NCI-H2081 treated with DMSO at 0.1 percent for 48 hours (cell line): ENCODE measurements around the gene THBS3.
"Not testable (repeated sequence)": the region's sequence is repeated elsewhere in the genome, so short reads cannot be mapped to it uniquely, and the experiment has no call there.

Source experiments
- DNase-seq: peaks from one replicate; lab custom pipeline; 2025; lab: John Stamatoyannopoulos, UW

Gene THBS3

DNA sequence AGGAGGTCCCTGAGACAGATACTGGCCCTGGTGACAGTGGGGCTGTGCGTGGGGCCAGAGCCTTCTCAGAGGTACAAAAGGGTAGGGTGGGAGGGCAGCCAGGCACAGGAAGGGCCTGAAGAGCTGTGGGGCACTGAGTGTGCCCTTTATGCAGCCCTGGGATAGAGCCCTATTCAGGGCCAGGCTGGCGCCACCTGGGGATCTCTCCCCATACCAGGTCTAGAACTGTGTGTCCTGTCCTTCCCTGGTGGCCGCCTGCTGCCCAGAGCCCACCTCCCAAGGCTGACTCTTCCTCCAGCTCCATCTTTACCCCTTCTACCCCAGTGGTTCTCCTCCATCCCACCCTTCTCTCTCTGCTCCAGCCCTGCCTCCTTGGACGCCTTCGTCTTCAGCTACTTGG lies 25.8 kb upstream of the THBS3 start:
- DNase-seq: not testable (repeated sequence)

DNA sequence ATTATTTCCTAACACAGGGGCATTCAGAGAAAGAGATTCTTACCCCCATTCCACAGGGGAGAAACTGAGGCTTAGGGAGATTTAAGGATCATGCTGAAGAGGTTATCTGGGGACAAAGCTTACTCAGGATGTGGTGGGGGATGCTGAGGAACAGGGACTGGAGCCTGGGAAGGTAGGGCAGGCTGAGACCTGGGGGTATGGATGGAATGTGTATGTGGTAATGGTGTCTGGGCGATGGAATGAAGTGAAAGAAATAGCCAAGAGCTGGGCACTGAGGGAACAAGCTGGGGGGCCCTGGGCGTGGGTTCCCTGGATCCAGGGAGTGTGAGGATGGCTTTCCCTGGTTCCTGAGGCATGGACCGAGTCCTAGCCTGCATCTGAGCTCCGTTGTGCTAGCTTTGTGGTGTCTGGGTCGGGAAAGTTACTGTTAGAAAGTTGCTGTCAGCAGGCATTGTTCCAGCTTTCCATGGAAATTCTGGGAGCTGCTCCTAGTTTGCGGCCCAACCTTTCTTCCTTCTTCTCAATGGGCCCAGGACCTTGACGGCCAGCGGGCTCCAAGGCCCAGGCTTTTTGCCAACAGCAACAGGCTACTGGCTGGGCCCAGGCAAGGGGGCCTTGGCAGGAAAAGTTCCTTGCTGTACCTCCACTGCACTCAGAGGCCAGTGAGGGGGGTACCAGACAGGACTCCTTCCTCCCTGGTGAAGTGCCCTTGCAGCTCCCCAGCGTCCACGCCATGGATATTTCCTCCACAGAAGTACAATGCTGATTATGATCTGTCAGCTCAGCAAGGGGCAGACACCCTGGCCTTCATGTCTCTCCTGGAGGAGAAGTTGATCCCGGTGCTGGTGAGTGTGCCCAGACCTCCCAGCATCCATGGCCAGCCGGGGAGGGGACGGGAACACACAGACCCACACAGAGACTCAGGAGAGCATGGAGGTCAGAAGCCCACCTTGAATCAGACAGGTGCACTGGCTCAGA lies 24.6 kb upstream of the THBS3 start:
- not testable (repeated sequence) for DNase-seq

DNA sequence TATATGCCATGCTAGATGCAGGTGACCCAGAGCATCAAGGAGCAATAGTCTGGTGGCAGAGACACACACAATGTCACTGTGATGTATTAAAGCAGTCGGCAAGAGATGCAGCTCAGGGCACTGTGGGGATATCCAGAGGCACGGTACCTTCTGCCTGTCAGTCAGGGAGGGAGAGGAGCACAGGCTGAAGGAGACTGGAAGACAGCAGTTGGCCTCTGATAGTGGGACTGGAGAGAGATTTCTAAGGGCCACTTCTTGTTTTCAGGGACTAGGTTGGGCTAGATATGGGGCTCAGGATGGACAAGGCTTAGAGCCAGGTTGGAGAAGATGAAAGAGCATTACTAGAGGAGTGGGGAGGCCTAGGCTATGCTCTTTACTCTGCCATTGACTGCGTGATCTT lies 23.6 kb upstream of the THBS3 start:
- DNase-seq: not testable (repeated sequence)

DNA sequence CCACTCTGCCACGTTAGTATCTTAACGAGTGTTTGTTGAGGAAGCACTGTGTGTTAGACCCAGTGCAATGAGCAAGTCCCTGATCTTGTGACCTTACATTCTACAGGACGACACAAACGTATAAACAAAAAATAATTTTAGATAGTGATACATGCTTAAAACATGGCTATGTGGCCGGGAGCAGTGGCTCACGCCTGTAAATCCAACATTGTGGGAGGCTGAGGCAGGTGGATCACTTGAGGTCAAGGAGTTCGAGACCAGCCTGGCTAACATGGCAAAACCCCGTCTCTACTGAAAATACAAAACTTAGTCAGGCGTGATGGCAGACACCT lies 20.4 kb upstream of the THBS3 start:
- DNase-seq: no peak

DNA sequence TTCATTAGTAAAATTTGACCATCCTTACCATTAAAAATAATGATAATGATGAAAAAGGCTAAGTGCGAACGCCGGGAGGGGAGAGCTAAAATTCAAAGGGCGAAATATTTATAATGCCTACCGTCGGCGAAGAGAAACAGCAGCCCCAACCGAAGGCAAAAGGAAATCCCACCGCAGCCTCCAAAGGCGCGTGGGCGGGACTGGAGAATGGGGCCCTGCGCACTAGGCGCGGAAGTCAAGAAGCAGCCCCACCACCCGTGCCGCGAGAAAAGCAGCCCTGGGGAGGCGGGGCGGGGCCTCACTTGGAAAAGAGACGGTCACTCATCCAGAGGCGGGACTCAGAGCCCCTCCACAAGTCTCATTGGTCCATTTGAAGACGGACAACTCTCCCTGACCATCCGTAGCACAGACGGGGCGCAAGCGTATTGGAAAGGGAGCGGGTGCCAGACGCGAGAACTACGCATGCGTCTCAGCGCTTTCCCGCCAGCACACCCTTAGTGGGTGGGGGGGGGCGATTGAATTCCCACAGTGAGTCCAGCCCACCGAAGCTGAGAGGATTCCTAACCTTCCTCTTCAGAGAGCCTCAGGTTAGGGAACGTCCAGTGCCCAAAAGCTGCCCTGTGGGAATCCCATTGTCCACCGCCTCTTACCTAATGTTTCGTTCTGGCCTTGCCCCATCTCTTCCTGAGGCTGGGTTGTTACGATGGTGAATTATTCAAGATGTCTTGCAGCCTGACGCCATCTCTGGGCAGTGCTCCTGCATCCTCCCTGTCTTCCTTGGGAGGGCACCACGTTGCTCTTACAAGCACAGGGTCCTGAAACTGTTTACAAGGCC lies 19.8 kb upstream of the THBS3 start:
- peak; percentile 100 for DNase-seq

DNA sequence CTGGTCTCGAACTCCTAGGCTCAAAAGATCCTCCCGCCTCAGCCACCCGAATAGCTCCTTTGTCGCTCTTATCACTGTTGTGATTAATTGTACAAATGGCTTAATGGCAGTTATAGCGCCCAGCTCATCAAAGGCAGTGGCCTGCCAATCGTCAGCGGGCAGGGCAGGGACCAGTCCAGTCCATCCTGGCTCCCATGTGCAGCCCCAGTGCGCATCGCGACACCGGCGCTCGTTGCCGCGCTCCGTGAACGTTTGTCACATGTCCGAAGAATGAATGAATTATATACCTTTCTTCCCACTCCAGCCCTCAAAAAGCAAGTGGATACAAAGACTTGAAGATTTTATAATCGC lies 19.2 kb upstream of the THBS3 start:
- DNase-seq: no peak

DNA sequence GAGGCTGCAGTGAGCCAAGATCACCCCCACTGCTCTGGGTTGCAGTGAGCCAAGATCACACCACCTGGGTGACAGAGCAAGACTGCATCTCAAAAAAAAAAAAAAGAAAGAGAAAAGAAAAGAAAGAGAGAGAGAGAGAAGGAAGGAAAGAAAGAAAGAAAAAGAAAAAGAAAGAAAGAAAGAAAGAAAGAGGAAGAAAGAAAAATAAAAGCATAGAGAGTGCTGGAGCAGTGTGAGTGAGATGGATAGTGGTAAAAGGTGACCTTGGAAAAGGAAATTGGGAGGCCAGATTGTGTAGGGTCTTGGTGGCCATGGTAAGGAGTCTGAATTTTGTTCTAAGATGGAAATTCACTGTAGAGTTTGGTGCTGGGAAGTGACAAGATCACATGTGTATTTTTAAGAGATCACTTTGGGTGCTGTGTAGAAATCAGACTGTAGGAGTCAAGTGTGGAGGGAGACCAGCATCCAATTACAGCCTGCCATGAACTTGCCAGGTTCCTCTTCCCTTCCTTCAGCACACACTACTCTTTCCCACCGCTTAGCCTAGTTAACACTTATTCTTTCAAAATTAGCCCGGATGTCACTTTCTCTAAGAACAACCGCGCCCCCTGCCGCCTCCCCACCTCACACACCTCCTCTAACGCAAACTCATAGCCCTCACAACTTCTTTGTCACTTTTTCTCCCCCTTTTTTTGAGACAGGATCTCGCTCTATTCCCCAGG lies 18.7 kb upstream of the THBS3 start:
- peak; percentile 47 for DNase-seq

DNA sequence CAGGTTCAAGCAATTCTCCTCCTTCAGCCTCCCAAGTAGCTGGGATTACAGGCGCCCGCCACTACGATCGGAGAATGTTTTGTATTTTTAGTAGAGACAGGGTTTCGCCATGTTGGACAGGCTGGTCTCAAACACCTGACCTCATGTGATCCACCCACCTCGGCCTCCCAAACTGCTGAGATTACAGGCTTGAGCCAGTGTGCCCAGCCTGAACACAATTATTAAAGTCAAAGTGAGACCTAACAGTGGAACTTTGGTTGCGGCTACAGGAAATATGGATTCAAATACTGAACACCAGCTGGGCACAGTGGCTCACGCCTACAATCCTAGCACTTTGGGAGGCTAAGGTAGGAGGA lies 17.7 kb upstream of the THBS3 start:
- not testable (repeated sequence) for DNase-seq

DNA sequence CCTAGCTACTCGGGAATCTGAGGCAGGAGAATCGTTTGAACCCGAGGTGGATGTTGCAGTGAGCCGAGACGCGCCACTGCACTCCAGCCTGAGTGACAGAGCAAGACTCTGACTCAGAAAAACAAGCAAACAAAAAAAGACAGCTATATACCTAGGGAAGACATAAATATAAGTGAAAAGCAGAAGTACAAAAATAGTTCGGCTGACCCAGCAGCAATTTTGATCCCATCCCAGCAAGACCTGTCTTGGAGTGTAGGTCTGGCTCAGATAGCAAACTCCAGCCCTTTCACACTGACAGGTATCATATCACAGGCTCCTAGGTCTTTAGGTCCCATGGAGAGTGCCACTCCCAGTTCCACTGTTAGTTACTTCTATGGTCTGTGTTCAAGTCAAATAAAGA lies 15.3 kb upstream of the THBS3 start:
- DNase-seq: no peak

DNA sequence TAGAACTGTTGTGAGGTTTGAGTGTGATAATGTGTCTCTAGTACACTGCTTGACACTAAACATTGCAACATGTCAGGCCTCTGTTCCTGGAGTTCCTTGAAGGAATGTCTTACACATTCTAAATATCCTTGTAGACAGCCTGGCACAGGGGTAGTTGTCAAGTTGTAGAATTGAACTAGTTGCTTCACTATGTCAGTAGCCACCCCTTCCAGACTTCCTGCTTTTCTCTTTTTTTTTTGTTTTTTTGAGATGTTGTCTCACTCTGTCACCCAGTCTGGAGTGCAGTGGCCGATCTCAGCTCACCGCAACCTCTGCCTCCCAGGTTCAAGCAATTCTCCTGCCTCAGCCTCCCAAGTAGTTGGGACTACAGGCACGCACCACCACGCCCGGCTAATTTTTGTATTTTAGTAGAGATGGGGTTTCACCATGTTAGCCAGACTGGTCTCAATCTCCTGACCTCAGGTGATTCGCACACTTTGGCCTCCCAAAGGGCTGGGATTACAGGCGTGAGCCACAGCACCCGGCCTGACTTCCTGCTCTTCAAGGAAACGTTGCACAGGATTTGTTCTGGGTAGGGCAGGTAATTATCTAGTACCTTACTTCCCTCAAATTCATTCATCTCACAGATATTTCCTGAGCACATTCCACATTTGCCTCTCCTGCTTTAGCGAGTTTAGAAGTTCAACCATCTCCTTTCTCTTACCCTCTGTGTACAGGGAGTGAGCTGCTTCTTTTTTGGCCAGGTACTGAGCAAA lies 12.7 kb upstream of the THBS3 start:
- DNase-seq: not testable (repeated sequence)

DNA sequence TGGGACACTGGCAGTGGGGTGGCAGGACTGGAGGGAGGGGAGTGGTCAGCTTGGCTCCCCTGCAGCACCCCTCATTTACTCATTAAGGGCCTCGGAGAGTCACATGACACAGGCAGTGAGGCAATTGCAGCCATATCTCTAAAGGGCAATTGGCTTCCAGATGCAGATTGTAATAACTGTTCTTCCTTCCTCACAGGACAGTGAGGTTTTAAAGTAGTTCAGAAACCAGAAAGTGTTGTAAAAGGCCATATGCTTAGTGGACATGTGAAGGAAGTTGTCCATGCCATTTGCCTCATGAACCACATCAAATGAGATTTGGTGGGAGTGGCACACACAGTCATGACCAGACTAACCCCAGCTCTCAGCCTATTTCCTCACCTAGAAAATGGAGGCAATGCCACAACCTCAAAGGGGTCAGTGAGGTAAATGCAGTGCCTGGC lies 11.9 kb upstream of the THBS3 start:
- no peak for DNase-seq

DNA sequence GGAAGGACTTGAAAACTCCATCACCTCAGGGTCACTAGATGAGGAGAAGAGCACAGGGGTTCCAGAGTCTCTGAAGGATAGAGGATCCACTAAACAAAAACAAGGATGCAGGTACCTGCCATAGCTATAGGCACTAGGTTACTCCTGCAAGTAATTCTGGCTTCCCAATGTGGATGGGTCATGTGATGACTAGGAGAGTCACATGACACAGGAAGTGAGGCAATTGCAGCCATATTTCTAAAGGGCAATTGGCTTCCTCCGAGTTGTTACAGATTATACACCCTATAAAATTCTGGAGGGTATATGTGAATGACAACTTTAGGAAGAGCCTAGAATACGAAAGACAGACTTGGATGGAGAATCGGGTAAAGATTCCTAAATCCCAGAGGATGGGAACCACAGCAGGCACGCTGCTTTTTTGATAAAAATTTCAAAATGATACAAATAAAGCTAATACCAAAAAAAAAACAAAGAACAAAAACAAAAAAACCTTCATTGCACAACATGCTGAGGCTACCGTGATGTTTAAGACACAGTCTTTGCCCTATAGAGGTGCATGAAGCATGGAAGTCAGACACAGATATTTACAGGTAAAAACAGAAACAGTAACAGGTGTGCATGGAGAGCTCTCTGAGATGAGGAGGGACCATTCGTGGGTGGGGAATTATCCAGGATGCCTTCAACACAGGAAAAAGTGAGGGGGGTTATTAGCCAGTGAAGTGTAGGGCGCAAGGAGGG lies 11.3 kb upstream of the THBS3 start:
- no peak for DNase-seq

DNA sequence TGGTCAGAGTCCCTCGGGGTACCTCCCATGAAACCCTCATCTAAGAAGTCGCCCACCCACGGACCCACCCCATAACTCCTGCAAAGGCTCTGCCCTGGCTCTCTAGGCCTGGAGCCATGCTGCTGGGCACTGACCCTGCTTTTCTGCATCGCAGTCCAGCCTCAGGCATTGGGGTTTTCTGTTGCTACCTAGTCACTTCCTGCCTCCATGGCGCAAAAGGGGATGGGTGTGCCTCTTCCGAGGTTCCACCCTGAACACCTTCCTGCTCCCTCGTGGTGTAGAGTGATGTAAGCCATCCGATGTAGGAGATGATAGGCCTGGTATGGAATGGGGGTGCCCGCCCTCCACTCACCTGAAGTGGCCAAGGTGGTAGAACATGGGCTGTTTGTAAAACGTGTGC lies 7.0 kb upstream of the THBS3 start:
- DNase-seq: not testable (repeated sequence)

DNA sequence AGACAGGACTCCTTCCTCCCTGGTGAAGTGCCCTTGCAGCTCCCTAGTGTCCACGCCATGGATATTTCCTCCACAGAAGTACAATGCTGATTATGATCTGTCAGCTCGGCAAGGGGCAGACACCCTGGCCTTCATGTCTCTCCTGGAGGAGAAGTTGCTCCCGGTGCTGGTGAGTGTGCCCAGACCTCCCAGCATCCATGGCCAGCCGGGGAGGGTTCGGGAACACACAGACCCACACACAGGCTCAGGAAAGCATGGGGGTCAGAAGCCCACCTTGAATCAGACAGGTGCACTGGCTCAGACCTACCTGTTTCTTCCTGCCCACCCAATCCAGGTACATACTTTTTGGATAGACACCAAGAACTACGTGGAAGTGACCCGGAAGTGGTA lies 4.3 kb upstream of the THBS3 start:
- DNase-seq: not testable (repeated sequence)

DNA sequence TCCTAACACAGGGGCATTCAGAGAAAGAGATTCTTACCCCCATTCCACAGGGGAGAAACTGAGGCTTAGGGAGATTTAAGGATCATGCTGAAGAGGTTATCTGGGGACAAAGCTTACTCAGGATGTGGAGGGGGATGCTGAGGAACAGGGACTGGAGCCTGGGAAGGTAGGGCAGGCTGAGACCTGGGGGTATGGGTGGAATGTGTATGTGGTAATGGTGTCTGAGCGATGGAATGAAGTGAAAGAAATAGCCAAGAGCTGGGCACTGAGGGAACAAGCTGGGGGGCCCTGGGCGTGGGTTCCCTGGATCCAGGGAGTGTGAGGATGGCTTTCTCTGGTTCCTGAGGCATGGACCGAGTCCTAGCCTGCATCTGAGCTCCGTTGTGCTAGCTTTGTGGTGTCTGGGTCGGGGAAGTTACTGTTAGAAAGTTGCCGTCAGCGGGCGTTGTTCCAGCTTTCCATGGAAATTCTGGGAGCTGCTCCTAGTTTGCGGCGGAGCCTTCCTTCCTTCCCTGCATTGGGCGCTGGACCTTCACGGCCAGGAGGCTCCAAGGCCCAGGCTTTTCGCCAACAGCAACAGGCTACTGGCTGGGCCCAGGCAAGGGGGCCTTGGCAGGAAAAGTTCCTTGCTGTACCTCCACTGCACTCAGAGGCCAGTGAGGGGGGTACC lies 3.8 kb upstream of the THBS3 start:
- DNase-seq: not testable (repeated sequence)

DNA sequence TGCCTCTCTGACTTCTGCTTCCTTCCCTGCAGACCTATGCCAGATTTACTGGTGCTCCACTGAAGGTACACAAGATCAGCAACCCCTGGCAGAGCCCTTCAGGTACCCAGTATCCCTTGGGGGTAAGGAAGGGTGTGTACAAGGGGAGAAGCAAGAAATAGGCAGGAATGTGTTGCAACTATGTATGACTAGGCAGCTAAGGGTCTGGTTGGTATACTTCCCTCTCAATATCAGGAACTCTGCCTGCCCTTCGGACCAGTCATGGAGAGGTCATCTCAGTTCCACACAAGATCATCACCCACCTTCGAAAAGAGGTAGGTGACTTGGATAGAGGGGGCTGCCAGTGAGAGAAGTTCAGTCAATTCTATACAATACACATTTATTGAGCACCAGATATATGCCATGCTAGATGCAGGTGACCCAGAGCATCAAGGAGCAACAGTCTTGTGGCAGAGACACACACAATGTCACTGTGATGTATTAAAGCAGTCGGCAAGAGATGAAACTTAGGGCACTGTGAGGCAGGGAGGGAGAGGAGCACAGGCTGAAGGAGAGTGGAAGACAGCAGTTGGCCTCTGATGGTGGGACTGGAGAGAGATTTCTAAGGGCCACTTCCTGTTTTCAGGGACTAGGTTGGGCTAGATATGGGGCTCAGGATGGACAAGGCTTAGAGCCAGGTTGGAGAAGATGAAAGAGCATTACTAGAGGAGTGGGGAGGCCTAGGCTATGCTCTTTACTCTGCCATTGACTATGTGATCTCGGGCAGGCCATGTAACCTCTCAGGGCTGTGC lies 2.8 kb upstream of the THBS3 start:
- no peak for DNase-seq

DNA sequence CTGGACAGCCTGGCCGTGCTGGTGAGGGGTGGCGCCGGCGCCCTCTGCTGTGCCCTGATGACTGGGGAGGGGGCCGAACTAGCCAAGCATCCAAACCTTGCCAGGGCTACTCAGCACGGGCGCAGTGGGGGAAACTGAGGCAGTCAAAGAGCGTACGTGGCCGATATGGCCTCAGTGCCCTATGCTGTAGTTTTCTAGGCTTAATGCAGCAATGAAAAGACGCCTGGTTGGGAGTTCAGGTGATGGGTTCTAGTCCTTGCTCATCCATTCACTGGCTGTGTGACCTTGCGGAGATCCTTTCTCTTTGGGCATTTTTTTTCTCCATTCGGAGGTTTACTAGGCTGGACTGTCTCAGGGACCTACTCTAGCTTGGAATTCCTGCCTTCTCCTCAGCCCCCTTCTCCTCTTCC lies 1.6 kb upstream of the THBS3 start:
- no peak for DNase-seq

DNA sequence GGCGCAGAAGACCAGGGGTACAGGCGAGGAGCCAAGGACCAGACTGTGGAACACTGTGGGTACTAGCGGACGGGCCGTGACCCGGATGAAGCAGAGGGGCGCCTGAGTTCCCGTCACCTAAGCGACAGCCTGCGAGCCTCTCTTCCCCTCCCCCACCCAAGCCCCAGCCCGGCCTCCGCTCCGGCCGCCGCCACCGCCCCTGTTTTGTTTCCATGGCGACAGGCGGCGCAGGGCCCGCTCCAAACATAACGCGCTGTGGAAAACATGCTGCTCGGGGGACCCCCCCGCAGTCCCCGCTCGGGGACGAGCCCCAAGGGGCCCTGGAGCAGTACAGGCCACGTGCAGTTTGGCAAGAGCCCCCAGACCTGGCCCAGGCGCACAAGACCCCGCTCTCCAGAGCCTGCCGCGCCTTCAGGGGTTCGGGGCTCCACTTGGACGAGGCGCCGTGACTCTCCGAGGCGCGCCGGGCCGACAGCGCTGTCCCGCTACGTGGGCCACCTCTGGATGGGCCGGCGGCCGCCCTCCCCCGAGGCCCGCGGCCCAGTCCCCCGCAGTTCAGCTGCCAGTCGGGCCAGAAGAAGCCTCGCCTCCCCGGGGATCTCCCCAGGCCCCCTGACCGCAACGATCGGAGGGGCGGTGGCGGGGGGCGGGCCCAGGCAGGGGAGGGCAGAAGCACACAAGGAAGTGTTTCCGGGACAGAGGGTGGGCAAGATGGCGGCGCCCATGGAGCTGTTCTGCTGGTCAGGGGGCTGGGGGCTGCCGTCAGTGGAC lies 1.0 kb upstream of the THBS3 start, which contains the start of gene MTX1:
Gene MTX1 (plus strand): TSS at position 155 of the 771 bp plus-strand sequence. CDS start 110 bp downstream, at position 265.
- DNase-seq: peak; percentile 27
